IPS-15b (cell line): Measurements from ENCODE around the gene RADIL.

Experiments
- H3K27me3 ChIP-seq: one replicate; pipeline ENCODE4 v1.6.1; 2013; ENCODE audit warnings: low read length; ENCODE audit not compliant: control insufficient read depth, insufficient read depth
- H3K36me3 ChIP-seq: one replicate; pipeline ENCODE4 v1.6.1; 2013; ENCODE audit warnings: low read length; ENCODE audit not compliant: control insufficient read depth, insufficient read depth
- H3K4me1 ChIP-seq: one replicate; pipeline ENCODE4 v1.6.1; 2013; ENCODE audit warnings: mild to moderate bottlenecking, low read length; ENCODE audit not compliant: control insufficient read depth, insufficient read depth
- H3K4me3 ChIP-seq: one replicate; pipeline ENCODE4 v1.5.1; 2013; ENCODE audit warnings: low read depth, low read length
- H3K9ac ChIP-seq: one replicate; pipeline ENCODE4 v1.6.1; 2013; ENCODE audit warnings: low read depth, mild to moderate bottlenecking, low read length
- H3K9me3 ChIP-seq: one replicate; pipeline ENCODE4 v1.6.1; 2013; ENCODE audit warnings: mild to moderate bottlenecking, low read length; ENCODE audit not compliant: control insufficient read depth, insufficient read depth

Gene RADIL

DNA sequence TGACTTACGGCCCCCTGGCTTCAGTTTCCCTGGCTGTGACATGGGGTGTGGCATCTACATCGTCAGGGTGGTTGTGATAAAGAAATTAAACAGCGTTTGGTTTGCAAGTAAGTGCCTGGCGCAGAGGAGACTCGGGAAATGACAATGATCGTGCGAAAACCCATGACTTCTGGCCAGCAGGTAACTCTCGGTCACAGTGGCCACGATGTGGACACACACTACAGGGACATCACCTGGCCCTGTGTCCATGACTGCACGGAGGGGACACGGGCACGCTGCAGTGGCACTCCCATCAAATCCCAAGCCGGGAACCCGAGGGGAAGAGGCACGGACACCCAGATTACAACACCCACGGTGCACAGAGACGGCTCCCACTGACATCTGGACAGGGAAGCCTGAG is 50.3 kb downstream of the RADIL start:
- Histone ChIP-seq H3K4me3 (no peak overlapping the region), H3K36me3 (no peaks in the 10 kb centered on the region), H3K4me1 (no peaks in the 10 kb centered on the region), H3K27me3 (no peaks in the 10 kb centered on the region), H3K9me3 (no peaks in the 10 kb centered on the region), H3K9ac (no peak overlapping the region)

DNA sequence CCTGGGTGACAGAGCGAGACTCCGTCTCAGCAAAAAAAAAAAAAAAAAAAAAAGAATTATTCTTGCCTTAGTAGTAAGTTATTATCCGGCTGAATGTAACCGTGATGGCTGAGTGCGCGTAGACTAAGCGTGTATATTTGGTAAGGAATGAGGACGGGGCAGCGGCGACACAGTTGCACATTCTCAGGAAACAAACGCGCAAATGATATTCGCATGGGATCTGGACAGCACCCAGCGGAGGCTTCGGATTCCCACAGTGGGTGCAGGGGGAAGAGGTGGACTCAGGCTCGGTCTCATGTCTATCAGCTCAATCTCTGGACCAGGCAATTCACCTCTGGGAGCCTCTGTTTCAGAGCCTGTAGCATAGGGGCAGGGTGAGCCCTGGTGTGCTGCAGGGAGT is 50.8 kb downstream of the RADIL start:
- no peaks in the 10 kb centered on the region for H3K9me3 ChIP-seq
- no peaks in the 10 kb centered on the region for H3K36me3 ChIP-seq
- no peaks in the 10 kb centered on the region for H3K27me3 ChIP-seq
- no peak overlapping the region for H3K4me3 ChIP-seq
- no peak overlapping the region for H3K9ac ChIP-seq
- no peaks in the 10 kb centered on the region for H3K4me1 ChIP-seq

DNA sequence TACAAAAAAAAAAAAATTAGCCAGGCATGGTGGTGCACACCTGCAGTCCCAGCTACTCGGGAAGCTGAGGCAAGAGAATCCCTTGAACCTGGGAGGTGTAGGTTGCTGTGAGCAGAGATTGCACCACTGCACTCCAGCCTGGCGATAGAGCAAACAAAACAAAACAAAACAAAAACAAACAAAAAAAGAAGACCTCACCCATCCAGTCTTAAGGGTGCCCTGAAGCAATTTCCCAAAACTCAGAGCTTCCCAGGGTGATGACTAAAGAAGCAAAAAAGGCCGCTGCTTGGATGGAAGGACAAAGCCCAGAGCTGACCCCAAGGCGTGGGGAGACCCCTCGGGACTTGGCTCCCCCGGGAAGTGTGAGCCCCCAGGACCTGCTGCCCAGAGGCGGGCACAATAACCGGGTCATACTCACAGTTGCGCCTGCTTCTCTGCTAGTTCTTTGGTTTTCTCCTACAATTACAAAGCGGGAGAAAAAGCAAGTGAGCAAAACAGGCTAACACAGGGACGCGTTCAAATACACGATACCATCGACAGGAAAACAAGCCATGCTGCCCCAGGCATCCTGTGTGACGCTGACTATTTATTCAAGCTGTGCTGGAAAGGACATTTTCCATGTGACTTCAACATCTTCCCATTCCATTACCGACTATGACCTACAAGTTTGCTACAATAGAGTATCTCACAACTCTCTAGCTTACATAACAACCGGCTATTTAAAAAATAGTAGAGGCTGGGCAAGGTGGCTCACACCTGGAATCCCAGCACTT is 51.6 kb downstream of the RADIL start:
- no peak overlapping the region for H3K9ac ChIP-seq
- no peak overlapping the region for H3K4me3 ChIP-seq
- H3K9me3 ChIP-seq = no peaks in the 10 kb centered on the region
- no peaks in the 10 kb centered on the region for H3K36me3 ChIP-seq
- no peaks in the 10 kb centered on the region for H3K27me3 ChIP-seq
- no peaks in the 10 kb centered on the region for H3K4me1 ChIP-seq

DNA sequence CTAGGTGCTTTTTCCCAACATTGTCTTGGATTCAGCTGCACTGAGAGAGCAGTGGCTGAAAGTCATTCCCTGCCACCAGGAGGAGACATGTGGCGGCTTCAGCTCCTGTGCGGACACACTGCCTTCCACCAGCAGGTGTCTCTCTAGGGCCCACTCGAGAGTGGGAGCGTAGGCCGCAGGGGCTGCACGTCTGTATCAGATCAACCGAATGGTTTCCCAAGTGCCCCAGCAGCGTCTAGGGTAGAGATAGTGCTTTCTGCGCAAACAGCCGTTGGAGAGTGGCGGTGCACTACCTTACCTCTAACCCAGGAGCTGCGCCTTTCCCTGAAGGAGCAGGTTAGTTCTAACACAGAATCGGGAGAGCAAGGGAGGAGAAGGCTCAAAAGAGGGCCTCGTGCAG is 53.3 kb downstream of the RADIL start:
- Histone ChIP-seq H3K4me1 (no peaks in the 10 kb centered on the region), H3K4me3 (no peak overlapping the region), H3K27me3 (no peaks in the 10 kb centered on the region), H3K9ac (no peak overlapping the region), H3K36me3 (no peaks in the 10 kb centered on the region), H3K9me3 (no peaks in the 10 kb centered on the region)

DNA sequence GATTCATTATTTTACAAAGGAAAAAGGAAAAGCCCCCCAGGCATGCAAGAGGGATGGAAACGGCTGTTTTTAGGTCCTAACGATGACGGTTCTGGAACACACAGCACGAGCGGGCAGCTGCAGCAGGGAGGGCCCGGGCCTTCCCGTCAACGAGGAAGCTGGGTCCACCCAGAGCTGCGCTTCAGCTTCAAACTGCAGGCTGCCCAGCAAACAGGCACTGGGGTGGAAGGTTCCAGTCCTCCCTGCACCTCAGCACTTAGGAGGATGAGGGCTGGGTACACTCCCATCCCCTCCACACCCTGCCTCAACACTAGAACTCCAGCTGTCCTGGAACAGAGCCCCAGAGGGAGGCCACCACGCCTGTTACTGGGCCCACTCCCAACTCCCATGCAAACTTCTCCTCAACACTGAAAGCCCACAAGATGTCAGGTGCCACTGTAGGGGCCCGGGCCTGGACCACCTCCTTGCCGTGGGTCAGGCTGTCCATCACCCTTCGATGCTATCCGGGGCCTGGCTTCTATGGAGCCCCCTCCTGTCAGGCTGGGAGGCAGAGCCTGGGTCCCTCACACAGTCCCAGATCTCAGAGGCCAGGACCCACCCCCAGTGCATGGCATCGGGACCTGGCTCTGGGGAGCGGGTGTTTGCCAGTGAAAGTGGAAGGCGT is 54.7 kb downstream of the RADIL start:
- Histone ChIP-seq H3K27me3 (no peaks in the 10 kb centered on the region), H3K4me1 (no peaks in the 10 kb centered on the region), H3K4me3 (no peak overlapping the region), H3K9me3 (no peaks in the 10 kb centered on the region), H3K9ac (no peak overlapping the region), H3K36me3 (no peaks in the 10 kb centered on the region)

DNA sequence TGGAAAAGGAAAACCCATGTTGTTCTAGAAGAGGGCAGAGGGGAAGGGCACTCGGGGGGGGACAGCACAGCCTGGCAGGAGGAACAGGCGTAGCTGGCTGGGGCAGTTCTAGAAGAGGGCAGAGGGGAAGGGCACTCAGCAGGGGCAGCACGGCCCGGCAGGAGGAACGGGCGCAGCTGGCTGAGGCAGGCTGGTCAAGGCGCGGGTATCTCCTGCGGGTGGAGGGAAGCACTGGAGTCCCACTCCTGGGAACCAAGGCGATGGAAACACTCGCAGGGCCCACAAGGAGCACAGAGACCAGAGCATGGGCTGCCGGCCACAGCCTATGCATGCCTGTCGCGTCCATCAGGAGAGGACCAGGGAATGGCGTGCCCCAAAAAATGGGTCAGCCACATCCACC is 58.4 kb downstream of the RADIL start:
- H3K9me3 ChIP-seq = no peaks in the 10 kb centered on the region
- H3K36me3 ChIP-seq = no peaks in the 10 kb centered on the region
- H3K9ac ChIP-seq = no peak overlapping the region
- no peaks in the 10 kb centered on the region for H3K4me1 ChIP-seq
- H3K27me3 ChIP-seq = no peaks in the 10 kb centered on the region
- no peak overlapping the region for H3K4me3 ChIP-seq

DNA sequence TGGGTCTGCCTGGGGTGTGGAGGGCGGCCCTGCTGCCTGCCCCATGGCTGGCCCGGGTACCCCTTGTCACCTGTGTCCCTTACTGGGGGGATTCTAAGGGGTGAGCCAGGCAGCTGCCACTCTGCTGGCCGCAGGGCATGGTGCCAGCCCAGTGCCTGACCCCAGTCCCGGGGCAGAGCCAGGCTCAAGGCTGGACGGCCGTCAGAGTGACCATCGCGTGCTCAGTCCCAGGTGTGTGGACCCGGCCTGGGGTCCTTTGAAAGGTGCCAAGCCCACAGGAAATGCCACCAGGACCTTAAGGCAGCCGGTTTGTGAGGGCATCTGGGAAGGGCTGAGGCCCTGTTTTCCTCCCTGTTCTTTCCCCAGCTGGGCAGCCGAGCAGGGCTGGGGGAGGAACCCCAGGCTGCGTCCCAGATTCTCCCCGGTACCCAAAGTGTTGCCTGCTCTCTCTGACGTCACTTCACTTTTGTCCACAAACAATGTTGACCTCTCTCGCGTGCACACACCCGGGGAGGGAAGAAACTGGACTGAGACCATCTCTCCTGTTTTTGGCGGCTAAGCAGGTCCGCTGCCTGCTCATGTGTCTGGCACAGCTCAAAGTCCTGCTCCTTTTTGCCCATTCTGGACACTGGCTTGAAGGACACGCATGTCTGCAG is 59.3 kb downstream of the RADIL start:
- Histone ChIP-seq H3K9me3 (no peaks in the 10 kb centered on the region), H3K4me1 (no peaks in the 10 kb centered on the region), H3K27me3 (no peaks in the 10 kb centered on the region), H3K36me3 (no peaks in the 10 kb centered on the region), H3K4me3 (no peak overlapping the region), H3K9ac (no peak overlapping the region)

DNA sequence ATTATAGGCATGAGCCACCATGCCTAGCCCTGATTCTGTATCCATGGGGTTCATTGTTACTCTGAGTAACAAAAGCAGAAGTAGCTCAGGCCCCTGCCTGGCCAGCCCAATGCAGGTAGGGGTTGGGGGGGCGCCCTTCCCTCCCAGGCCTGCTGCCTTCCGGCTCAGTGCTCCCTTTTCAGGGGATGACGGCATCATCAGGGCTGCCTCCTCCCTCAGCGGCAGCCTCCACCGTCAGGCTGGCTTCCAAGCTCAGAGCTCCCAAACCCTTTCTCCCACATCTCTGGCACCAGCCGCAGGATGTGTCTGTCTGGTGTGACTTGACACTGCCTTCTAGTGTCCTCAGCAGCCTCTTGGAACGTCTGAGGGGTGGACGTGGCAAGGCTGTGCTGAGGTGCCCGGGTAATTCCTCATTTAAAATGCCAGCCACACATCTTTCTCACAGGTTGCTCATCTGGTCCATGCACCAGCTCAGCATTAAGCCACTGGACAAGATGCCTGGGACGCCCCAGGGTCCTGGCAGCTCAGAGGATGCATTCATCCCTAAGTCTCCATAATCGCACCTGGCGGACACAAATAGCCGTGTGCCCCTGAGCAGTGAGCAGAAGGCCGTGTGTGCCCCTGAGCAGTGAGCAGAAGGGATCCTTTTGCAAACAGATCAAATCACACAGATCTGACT is 59.9 kb downstream of the RADIL start:
- no peak overlapping the region for H3K4me3 ChIP-seq
- H3K27me3 ChIP-seq = no peaks in the 10 kb centered on the region
- no peaks in the 10 kb centered on the region for H3K36me3 ChIP-seq
- H3K9ac ChIP-seq = no peak overlapping the region
- no peaks in the 10 kb centered on the region for H3K4me1 ChIP-seq
- no peaks in the 10 kb centered on the region for H3K9me3 ChIP-seq

DNA sequence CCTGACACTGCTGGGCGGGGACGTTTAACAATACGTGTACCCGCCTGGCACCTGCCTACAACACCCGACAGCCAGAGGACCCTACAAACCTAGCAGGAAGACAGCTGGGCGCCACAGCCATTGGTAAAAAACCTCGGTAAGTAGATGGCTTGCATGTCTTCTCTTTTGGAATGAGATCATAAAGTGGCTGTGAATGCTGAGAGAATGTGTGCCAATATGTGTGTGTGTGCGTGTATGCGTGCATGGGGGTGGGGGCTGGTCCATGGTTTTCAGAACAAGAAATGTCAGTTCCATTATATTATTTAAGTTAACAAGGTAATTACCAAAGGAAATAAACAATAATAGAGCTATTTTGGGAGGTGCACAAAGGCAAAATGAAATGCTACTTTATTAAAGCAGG is 60.8 kb downstream of the RADIL start:
- H3K27me3 ChIP-seq = no peaks in the 10 kb centered on the region
- H3K9ac ChIP-seq = no peak overlapping the region
- H3K4me3 ChIP-seq = no peak overlapping the region
- no peaks in the 10 kb centered on the region for H3K9me3 ChIP-seq
- H3K4me1 ChIP-seq = no peaks in the 10 kb centered on the region
- no peaks in the 10 kb centered on the region for H3K36me3 ChIP-seq

DNA sequence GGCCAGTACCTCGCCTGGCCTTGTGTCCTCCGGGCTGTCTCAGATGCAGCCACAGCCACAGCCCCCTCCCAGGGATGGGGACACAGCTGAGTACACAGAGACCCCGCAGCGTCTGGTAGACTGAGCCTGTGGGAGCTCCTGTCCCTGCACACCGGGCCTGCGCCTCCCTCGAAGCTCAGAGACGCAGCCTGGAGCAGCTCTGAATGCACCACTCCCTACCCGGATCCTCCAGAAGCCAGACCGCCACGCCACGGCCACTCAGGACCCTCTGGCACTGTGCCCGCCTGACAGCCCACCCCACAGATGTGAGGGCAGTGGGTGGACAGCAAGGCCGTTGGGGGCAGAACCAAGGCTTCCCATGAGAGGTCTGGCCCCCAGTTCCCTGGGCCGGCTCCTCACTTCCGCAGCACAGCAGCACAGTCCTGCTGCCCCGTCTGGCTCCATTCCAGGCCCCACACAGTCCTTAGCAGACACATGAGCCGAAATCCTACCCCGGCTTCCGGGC is 62.5 kb downstream of the RADIL start:
- Histone ChIP-seq H3K27me3 (no peaks in the 10 kb centered on the region), H3K4me3 (no peak overlapping the region), H3K4me1 (no peaks in the 10 kb centered on the region), H3K36me3 (no peaks in the 10 kb centered on the region), H3K9me3 (no peaks in the 10 kb centered on the region), H3K9ac (no peak overlapping the region)

DNA sequence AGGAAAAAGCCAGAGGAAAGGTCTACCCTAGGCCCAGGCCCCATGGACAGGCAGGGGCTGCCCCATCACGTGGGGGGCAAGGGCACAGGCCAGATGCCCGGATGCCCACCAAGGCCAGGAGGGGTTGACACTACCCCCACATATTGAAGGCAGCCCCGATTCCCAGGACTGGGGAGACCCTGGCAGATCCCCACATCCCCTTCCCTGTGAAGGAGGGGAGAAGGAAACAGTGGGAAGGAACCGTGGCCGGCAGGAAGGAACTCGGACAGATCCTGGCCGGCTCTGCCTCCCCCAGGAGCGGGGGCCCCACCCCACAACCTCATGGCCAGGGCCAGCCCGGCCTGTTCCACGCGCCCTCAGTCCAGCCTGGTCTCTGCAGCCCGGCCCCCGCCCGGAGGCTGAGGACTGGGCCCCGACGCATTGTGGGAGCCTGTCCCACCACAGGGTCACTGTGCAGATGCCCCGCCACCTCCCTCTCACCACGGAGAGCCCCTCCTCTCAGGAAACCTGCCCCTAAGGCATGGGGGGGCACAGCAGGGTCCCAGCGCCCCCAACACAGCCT is 63.0 kb downstream of the RADIL start:
- H3K36me3 ChIP-seq = no peaks in the 10 kb centered on the region
- no peak overlapping the region for H3K4me3 ChIP-seq
- H3K27me3 ChIP-seq = no peaks in the 10 kb centered on the region
- H3K9ac ChIP-seq = no peak overlapping the region
- H3K4me1 ChIP-seq = no peaks in the 10 kb centered on the region
- no peaks in the 10 kb centered on the region for H3K9me3 ChIP-seq
